Adrenal gland (tissue), 5 donors: ENCODE measurements around the gene TRPM4.

Experiments
- POLR2A ChIP-seq, 2 donors: fragments of 450-650 bp; IDR thresholded peaks; one replicate each; pipeline ENCODE4 v1.6.1; 2017; ENCODE audit warnings: antibody characterized with exemption in 2 of 2, mild to moderate bottlenecking in 2 of 2, moderate library complexity in 1 of 2
- TF ChIP-seq, protein P1 (sequence below), 6 experiments: fragments of 450-650 bp in 4 of 6; fragments of 200-600 bp in 2 of 6; sonication (generic) in 1 of 6; IDR thresholded peaks; 1 replicate in 5 of 6; 2 replicates in 1 of 6; pipeline versions ENCODE4 v1.5.1 to v1.8.0; 2016 to 2021; ENCODE audit warnings: antibody characterized with exemption in 6 of 6, mild to moderate bottlenecking in 2 of 6, moderate library complexity in 1 of 6
- donor health status: DM: no; HTN: no; CAD: no.

- TF ChIP-seq, protein P1, sequence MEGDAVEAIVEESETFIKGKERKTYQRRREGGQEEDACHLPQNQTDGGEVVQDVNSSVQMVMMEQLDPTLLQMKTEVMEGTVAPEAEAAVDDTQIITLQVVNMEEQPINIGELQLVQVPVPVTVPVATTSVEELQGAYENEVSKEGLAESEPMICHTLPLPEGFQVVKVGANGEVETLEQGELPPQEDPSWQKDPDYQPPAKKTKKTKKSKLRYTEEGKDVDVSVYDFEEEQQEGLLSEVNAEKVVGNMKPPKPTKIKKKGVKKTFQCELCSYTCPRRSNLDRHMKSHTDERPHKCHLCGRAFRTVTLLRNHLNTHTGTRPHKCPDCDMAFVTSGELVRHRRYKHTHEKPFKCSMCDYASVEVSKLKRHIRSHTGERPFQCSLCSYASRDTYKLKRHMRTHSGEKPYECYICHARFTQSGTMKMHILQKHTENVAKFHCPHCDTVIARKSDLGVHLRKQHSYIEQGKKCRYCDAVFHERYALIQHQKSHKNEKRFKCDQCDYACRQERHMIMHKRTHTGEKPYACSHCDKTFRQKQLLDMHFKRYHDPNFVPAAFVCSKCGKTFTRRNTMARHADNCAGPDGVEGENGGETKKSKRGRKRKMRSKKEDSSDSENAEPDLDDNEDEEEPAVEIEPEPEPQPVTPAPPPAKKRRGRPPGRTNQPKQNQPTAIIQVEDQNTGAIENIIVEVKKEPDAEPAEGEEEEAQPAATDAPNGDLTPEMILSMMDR (IDR thresholded peaks at IDR 0.05) = peak; percentile 25 to 55 (median 42)
- no peak for TF ChIP-seq POLR2A (IDR thresholded peaks at IDR 0.05)
Observed at GRCh38 chr19:49224879-49225278, 67.3 kb downstream of the TRPM4 start.
